RWPE1 (cell line): ENCODE data around the gene CNOT1.
"Not testable (repeated sequence)": the region's sequence is repeated elsewhere in the genome, so short reads cannot be mapped to it uniquely, and the experiment has no call there.

Experiments used
- CTCF ChIA-PET: fragments of 350-600 bp; sonication (Branson Sonifier 250); formaldehyde crosslinking; extraction: SDS; loops from one replicate; lab custom pipeline; 2021; lab: Yijun Ruan, JAX
- POLR2A ChIA-PET: fragments of 400-600 bp; formaldehyde crosslinking; extraction: SDS; loops from one replicate; lab custom pipeline; 2020; ENCODE audit warnings: antibody characterized with exemption; ENCODE audit not compliant: low non-redundant PET; lab: Yijun Ruan, JAX
- DNase-seq: peaks from one replicate; pipeline ENCODE4 v3.0.0; 2012; ENCODE audit warnings: low spot score
- H3K27ac ChIP-seq: fragments of 450-650 bp; 2 replicates; pipeline ENCODE4 v1.5.1; 2017
- CTCF ChIP-seq: fragments of 450-650 bp; conservative IDR thresholded peaks from 2 replicates; pipeline ENCODE4 v1.5.1; 2017; ENCODE audit warnings: low read depth, mild to moderate bottlenecking

Gene CNOT1

DNA sequence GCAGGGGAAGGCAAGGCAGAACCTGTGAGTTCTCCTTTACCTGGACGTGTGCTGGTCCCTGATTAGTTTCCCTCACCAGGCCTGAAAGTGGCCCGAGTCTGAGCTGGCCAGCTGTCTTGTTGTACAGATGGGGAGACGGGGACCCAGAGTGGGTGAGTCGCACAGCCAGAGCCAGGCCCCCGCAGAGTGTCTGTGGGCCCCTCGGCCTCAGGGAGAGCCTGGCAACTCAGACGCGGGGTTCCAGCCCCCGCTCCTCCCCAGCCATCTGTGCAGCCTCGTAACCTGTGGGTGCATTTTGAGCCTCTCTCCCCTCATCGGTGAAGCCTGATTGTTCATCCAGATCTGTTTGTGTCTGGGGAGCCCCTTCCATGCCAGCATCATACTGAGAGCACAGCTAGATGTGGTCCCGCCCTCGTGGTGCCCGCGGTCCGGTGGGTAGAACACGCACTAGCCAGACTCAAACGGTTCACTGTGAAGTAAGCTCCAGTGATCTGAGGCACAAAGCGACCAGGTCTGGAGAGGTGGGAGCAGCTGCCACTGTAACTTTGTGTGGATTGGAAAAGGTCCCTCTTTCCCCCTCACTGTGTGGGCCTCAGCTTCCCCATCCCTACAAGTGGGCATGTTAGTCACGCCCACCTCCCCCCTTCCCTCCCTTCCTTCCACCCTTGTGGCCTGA is 135.7 kb downstream of the CNOT1 start:
- TF ChIP-seq CTCF, result no peak
- H3K27ac ChIP-seq, result no peak overlapping the region
- ChIA-PET POLR2A (no interaction called here), CTCF (interaction anchor here (2.8 kb wide), 1 partner anchor 158 kb away, joined by 18 read pairs; no protein-coding TSS in a partner anchor)
- DNase-seq, result no peak

GRCh38 chr16:58492735-58493134 is 136.9 kb downstream of the CNOT1 start:
- no peak for TF ChIP-seq CTCF
- H3K27ac ChIP-seq, result no peak overlapping the region
- ChIA-PET POLR2A (no interaction called here), CTCF (interaction anchor here (0.7 to 2.8 kb wide), 3 partner anchors 147 to 156 kb away, joined by 3 to 18 read pairs (median 10); no protein-coding TSS in a partner anchor)
- DNase-seq, result no peak

- no peak overlapping the region for H3K27ac ChIP-seq
- ChIA-PET POLR2A (no interaction called here), CTCF (interaction anchor here (1.5 kb wide), 1 partner anchor 155 kb away, joined by 10 read pairs; no protein-coding TSS in a partner anchor)
- no peak for TF ChIP-seq CTCF
- no peak for DNase-seq
Observed at GRCh38 chr16:58492066-58492465, 137.6 kb downstream of the CNOT1 start.

- H3K27ac ChIP-seq, POLR2A ChIA-PET, DNase-seq: not testable (repeated sequence)
- CTCF ChIA-PET, result interaction anchor here (0.6 to 0.7 kb wide), 2 partner anchors 39 to 123 kb away, joined by 3 read pairs; no protein-coding TSS in a partner anchor
Observed at GRCh38 chr16:58490539-58490938, 139.1 kb downstream of the CNOT1 start.

DNA sequence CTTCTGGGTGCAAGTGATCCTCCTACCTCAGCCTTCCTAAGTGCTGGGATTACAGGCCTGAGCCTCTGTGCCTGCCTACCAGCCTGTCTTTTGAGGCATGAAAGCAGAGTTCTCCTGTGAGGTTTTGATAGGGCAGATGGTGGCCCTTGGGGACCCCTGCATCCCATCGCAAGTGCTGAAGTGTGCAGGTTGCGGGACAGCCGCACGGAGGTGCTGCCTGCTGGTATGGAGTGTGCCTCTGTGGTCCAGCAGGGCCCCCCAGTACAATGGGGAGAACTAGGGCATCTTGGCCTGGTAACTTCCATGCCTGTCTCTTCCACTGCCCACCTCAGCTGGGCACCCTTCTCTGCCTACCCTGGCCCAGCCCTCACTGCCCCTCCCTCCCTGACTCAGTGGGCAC is 139.6 kb downstream of the CNOT1 start:
- POLR2A ChIA-PET, result no interaction called here
- no peak for TF ChIP-seq CTCF
- CTCF ChIA-PET, result interaction anchor here (0.6 to 1.0 kb wide), 3 partner anchors 39 to 153 kb away, joined by 3 to 4 read pairs (median 3); no protein-coding TSS in a partner anchor
- no peak for DNase-seq
- H3K27ac ChIP-seq, result no peak overlapping the region

GRCh38 chr16:58488531-58488930 is 141.1 kb downstream of the CNOT1 start:
- H3K27ac ChIP-seq, result no peak overlapping the region
- POLR2A ChIA-PET, result no interaction called here
- CTCF ChIA-PET, result interaction anchor here (0.6 to 3.6 kb wide), 12 partner anchors 9 to 267 kb away, joined by 3 to 62 read pairs (median 4); no protein-coding TSS in a partner anchor
- no peak for TF ChIP-seq CTCF
- no peak for DNase-seq
